Measurements from ENCODE around the gene PPP5C. TPM values are rescaled to one million over a fixed set of nuclear protein-coding genes. Genes with fewer than 3 reads are reported as not detected.

Gene PPP5C
- total and polyA plus RNA-seq, 4 donors, result 19.0 to 50.5 (median 28.3) TPM

DNA sequence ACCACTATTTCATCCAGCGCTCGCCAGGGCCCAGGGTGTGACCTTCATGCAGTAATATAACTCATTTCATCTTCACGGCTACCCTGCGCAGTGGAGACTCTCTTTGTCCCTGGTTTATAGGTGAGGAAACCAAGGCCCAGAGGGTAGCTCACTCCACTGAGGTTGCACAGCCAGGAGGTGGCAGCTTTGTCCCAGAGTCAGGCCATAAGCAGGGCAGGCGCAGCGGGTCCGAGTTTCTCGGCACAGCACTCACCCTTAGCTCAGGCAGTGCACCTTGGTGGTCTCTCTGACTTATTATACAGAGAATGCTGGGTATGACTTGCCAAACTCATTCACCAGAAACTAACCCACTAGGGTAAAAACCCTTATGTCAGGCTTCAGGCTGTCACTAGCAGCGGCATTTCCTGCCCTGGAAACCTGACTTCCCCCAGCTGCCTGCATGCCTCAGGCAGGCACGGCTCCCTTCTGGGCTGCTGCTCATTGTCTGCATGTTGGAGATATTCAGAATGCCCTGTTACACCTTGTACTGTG lies 24.5 kb downstream of the PPP5C start (continued):
- TF ChIP-seq, protein P1, sequence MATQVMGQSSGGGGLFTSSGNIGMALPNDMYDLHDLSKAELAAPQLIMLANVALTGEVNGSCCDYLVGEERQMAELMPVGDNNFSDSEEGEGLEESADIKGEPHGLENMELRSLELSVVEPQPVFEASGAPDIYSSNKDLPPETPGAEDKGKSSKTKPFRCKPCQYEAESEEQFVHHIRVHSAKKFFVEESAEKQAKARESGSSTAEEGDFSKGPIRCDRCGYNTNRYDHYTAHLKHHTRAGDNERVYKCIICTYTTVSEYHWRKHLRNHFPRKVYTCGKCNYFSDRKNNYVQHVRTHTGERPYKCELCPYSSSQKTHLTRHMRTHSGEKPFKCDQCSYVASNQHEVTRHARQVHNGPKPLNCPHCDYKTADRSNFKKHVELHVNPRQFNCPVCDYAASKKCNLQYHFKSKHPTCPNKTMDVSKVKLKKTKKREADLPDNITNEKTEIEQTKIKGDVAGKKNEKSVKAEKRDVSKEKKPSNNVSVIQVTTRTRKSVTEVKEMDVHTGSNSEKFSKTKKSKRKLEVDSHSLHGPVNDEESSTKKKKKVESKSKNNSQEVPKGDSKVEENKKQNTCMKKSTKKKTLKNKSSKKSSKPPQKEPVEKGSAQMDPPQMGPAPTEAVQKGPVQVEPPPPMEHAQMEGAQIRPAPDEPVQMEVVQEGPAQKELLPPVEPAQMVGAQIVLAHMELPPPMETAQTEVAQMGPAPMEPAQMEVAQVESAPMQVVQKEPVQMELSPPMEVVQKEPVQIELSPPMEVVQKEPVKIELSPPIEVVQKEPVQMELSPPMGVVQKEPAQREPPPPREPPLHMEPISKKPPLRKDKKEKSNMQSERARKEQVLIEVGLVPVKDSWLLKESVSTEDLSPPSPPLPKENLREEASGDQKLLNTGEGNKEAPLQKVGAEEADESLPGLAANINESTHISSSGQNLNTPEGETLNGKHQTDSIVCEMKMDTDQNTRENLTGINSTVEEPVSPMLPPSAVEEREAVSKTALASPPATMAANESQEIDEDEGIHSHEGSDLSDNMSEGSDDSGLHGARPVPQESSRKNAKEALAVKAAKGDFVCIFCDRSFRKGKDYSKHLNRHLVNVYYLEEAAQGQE (IDR thresholded peaks at IDR 0.05), result no peak
- TF ChIP-seq NR2F2 (IDR thresholded peaks at IDR 0.05), result no peak

DNA sequence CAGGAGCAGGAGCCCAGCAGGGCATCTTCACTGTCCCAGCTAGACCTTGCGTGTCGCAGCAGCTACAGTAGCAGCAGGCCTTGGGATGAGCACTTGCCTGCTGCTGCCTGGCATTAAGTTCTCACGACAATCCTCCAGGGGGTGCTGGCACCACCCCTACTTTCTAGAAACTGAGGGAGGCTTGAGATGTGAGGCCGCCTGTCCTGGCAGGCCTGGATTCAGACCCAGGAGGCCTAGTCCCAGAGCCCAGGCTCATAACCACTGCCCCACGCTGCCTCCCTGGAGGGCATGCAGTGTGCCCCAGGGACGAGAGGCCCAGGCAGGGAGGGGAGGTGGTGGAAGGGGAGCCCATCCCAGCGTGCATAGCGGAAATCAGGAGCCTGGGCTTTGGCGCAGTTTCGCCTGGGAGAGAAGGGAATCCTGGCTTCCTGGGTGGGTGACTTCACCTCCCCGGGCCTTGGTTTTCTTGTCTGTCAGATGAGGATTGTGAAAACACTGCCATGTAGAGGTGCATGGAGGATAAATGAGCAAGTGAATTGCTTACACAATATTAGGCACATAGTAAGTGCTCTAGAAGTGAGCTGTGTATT lies 26.1 kb downstream of the PPP5C start:
- Histone ChIP-seq H3K4me3 (ENCODE audit: low read depth in 1 of 3, low read length in 3 of 3) (no peak overlapping the region), H3K9ac (ENCODE audit: low read depth in 1 of 2, low read length in 2 of 2) (no peak overlapping the region), H3K27ac (ENCODE audit: low read depth in 1 of 2, low read length in 2 of 2) (no peak overlapping the region), H3K36me3 (ENCODE audit: control insufficient read depth in 4 of 4, insufficient read depth in 3 of 4, low read depth in 1 of 4, low read length in 3 of 4) (peaks cover 0 to 16% (median 13%) of the 10 kb centered on the region in 4 donors), H3K27me3 (ENCODE audit: control insufficient read depth in 4 of 4, insufficient read depth in 4 of 4, low read length in 3 of 4) (no peaks in the 10 kb centered on the region), H3K9me3 (ENCODE audit: control insufficient read depth in 4 of 4, low read length in 3 of 4) (no peaks in the 10 kb centered on the region), H3K4me1 (ENCODE audit: control insufficient read depth in 4 of 4, insufficient read depth in 4 of 4, low read length in 3 of 4) (peaks cover 0 to 20% (median 9%) of the 10 kb centered on the region in 4 donors)
- no peak for DNase-seq (ENCODE audit: low spot score)
- TF ChIP-seq YY1 (IDR thresholded peaks at IDR 0.05) (no peak), FOXA1 (IDR thresholded peaks at IDR 0.05) (no peak), FOXA2 (IDR thresholded peaks at IDR 0.05) (no peak), JUND (IDR thresholded peaks at IDR 0.05) (no peak), RXRA (IDR thresholded peaks at IDR 0.05) (no peak), SP1 (IDR thresholded peaks at IDR 0.05) (no peak), EGR1 (IDR thresholded peaks at IDR 0.05; ENCODE audit: low read depth in 2 of 2) (no peak), NR2F2 (IDR thresholded peaks at IDR 0.05) (no peak), HNF4G (IDR thresholded peaks at IDR 0.05) (no peak), GABPA (IDR thresholded peaks at IDR 0.05 in 1 of 2, conservative IDR thresholded peaks at IDR 0.05 in 1 of 2) (no peak), RAD21 (IDR thresholded peaks at IDR 0.05) (no peak), TAF1 (conservative IDR thresholded peaks at IDR 0.05) (no peak), HNF4A (conservative IDR thresholded peaks at IDR 0.05) (no peak)
- TF ChIP-seq, protein P2, sequence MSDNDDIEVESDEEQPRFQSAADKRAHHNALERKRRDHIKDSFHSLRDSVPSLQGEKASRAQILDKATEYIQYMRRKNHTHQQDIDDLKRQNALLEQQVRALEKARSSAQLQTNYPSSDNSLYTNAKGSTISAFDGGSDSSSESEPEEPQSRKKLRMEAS (IDR thresholded peaks at IDR 0.05), result no peak
- TF ChIP-seq, protein P3, sequence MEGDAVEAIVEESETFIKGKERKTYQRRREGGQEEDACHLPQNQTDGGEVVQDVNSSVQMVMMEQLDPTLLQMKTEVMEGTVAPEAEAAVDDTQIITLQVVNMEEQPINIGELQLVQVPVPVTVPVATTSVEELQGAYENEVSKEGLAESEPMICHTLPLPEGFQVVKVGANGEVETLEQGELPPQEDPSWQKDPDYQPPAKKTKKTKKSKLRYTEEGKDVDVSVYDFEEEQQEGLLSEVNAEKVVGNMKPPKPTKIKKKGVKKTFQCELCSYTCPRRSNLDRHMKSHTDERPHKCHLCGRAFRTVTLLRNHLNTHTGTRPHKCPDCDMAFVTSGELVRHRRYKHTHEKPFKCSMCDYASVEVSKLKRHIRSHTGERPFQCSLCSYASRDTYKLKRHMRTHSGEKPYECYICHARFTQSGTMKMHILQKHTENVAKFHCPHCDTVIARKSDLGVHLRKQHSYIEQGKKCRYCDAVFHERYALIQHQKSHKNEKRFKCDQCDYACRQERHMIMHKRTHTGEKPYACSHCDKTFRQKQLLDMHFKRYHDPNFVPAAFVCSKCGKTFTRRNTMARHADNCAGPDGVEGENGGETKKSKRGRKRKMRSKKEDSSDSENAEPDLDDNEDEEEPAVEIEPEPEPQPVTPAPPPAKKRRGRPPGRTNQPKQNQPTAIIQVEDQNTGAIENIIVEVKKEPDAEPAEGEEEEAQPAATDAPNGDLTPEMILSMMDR (IDR thresholded peaks at IDR 0.05; ENCODE audit: low read depth, low read length, missing input control), result no peak
- TF ChIP-seq, protein P1 (IDR thresholded peaks at IDR 0.05), result no peak
- TF ChIP-seq, protein P4, sequence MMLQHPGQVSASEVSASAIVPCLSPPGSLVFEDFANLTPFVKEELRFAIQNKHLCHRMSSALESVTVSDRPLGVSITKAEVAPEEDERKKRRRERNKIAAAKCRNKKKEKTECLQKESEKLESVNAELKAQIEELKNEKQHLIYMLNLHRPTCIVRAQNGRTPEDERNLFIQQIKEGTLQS (IDR thresholded peaks at IDR 0.05), result no peak
- TF ChIP-seq, protein P5, sequence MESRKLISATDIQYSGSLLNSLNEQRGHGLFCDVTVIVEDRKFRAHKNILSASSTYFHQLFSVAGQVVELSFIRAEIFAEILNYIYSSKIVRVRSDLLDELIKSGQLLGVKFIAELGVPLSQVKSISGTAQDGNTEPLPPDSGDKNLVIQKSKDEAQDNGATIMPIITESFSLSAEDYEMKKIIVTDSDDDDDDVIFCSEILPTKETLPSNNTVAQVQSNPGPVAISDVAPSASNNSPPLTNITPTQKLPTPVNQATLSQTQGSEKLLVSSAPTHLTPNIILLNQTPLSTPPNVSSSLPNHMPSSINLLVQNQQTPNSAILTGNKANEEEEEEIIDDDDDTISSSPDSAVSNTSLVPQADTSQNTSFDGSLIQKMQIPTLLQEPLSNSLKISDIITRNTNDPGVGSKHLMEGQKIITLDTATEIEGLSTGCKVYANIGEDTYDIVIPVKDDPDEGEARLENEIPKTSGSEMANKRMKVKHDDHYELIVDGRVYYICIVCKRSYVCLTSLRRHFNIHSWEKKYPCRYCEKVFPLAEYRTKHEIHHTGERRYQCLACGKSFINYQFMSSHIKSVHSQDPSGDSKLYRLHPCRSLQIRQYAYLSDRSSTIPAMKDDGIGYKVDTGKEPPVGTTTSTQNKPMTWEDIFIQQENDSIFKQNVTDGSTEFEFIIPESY (IDR thresholded peaks at IDR 0.05), result no peak
- 86% methylated on average over 11 of the region's 11 CpGs for WGBS

Data from liver (tissue), 9 donors.